Type B pancreatic cell (in vitro differentiated cells): Measurements from ENCODE around the gene C12orf76. TPM values are rescaled to one million over a fixed set of nuclear protein-coding genes. Genes with fewer than 3 reads are reported as not detected.

ENCODE experiments used
- DNase-seq: peaks from one replicate; pipeline ENCODE4 v3.0.0; 2021; ENCODE audit warnings: mixed read lengths; ENCODE audit not compliant: unreplicated experiment; ENCODE audit errors: extremely low spot score
- H3K27ac Mint-ChIP-seq: 2 replicates; pipeline ENCODE4 v1.8.0; 2021; ENCODE audit warnings: mild to moderate bottlenecking, mixed read lengths
- H3K27me3 Mint-ChIP-seq: 2 replicates; pipeline ENCODE4 v1.8.0; 2021; ENCODE audit warnings: mixed read lengths
- H3K36me3 Mint-ChIP-seq: 2 replicates; pipeline ENCODE4 v1.8.0; 2021; ENCODE audit warnings: mixed read lengths
- H3K4me1 Mint-ChIP-seq: one replicate; pipeline ENCODE4 v1.8.0; 2021; ENCODE audit warnings: mixed read lengths; ENCODE audit not compliant: unreplicated experiment
- H3K4me3 Mint-ChIP-seq: 2 replicates; pipeline ENCODE4 v1.8.0; 2021; ENCODE audit warnings: mild to moderate bottlenecking, mixed read lengths
- H3K9me3 Mint-ChIP-seq: 2 replicates; pipeline ENCODE4 v1.8.0; 2021; ENCODE audit warnings: mixed read lengths
- total RNA-seq: library from RNA; stranded (reverse); gene quantifications from 2 replicates; pipeline ENCODE4 v1.2.1, GENCODE V29; 2021; ENCODE audit warnings: low replicate concordance
- TF ChIP-seq, protein P1 (sequence below): fragments of 200-600 bp; sonication (generic); conservative IDR thresholded peaks from 2 replicates; pipeline ENCODE4 v1.5.0; 2021; ENCODE audit warnings: antibody characterized with exemption, mild to moderate bottlenecking

Gene C12orf76
- total RNA-seq, 1 donor from 2014 or later = 20.8 TPM

DNA sequence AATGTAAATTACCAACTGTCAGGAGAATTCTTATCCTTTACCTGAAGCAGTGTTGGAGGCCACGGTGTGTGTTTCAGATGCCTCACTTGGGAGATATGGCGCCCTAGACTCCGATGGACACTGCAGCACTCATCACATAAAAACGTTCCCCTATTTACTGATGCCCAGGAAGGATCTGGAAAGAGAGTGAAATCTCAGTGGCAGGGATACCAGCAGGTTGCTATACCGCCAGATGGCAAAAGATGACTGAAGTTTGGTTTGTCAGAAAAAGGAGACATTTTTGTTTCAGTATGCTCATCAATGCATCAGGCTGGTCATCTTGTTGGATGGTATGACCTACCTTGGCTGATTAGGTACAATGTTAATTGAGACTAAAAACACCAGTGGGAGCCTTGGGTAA, 56.7 kb downstream of the C12orf76 start:
- no peak for DNase-seq
- H3K36me3 Mint-ChIP-seq = peaks cover 12% of the 10 kb centered on the region
- H3K4me1 Mint-ChIP-seq = peaks cover 18% of the 10 kb centered on the region
- TF ChIP-seq, protein P1, sequence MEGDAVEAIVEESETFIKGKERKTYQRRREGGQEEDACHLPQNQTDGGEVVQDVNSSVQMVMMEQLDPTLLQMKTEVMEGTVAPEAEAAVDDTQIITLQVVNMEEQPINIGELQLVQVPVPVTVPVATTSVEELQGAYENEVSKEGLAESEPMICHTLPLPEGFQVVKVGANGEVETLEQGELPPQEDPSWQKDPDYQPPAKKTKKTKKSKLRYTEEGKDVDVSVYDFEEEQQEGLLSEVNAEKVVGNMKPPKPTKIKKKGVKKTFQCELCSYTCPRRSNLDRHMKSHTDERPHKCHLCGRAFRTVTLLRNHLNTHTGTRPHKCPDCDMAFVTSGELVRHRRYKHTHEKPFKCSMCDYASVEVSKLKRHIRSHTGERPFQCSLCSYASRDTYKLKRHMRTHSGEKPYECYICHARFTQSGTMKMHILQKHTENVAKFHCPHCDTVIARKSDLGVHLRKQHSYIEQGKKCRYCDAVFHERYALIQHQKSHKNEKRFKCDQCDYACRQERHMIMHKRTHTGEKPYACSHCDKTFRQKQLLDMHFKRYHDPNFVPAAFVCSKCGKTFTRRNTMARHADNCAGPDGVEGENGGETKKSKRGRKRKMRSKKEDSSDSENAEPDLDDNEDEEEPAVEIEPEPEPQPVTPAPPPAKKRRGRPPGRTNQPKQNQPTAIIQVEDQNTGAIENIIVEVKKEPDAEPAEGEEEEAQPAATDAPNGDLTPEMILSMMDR = no peak
- no peak overlapping the region for H3K27ac Mint-ChIP-seq
- H3K9me3 Mint-ChIP-seq = no peaks in the 10 kb centered on the region
- H3K4me3 Mint-ChIP-seq = no peak overlapping the region
- H3K27me3 Mint-ChIP-seq = no peaks in the 10 kb centered on the region

Other genes starting within 250 kb of the C12orf76 start
- gene TRPV4, start 215.1 kb downstream of the C12orf76 start, total RNA-seq = 2.1 and 3.1 TPM in 2 replicates
- 48.7 and 118 TPM in 2 replicates for gene GLTP, start 168.0 kb downstream of the C12orf76 start, total RNA-seq
- 21.6 TPM in 2 replicates for gene TCHP, start 148.2 kb downstream of the C12orf76 start, total RNA-seq
- 26.3 and 38.4 TPM in 2 replicates for gene GIT2, start 52.2 kb downstream of the C12orf76 start, total RNA-seq
- gene ANKRD13A, start 49.1 kb downstream of the C12orf76 start, total RNA-seq = 34.6 and 43.4 TPM in 2 replicates
- gene IFT81, start 75.8 kb upstream of the C12orf76 start, total RNA-seq = 12.6 and 33.8 TPM in 2 replicates
- 163 and 203 TPM in 2 replicates for gene ATP2A2, start 232.7 kb upstream of the C12orf76 start, total RNA-seq